NCI-H2107 treated with DMSO at 0.1 percent for 48 hours (cell line): Measurements from ENCODE around the gene ATP5ME.
"Not testable (repeated sequence)": the region's sequence is repeated elsewhere in the genome, so short reads cannot be mapped to it uniquely, and the experiment has no call there.

Experiments used
- DNase-seq: peaks from one replicate; lab custom pipeline; 2025; ENCODE audit not compliant: unreplicated experiment; lab: John Stamatoyannopoulos, UW

The ATP5ME gene

DNA sequence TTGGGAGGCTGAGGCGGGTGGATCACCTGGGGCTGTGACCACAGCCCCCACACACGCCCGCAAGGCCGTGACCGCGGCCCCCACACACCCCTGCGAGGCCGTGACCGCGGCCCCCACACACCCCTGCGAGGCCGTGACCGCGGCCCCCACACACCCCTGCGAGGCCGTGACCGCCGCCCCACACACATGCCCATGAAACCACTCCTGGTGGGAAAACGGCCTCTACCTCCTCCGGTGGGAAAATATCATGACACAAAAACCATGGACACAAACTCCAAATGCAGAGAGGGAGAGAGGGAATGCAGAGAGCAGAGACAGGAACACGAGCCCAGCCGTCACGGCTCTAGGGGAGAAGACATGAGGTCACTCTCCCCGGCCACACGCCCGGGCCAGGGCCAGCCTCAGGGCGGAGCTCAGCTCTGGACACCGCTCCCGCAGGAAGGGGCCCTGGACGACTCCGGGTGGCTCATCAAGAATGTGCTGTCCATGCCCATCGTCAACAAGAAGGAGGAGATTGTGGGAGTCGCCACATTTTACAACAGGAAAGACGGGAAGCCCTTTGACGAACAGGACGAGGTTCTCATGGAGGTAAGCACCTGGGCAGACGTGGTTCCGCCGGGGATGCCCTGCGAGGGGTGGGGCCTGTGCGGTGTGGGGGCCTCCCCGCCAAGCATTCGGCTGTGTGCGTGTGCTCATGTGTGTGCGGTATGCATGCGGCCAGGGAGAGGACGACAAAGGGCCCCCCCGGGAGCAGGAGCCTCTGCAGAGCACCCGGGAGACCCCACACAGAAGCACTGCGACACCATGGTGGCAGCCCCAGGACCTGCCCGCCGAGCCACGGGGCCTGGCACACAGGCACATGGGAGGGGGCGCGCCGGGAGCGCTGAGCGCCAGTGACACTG lies 17.4 kb downstream of the ATP5ME start:
- no peak for DNase-seq

DNA sequence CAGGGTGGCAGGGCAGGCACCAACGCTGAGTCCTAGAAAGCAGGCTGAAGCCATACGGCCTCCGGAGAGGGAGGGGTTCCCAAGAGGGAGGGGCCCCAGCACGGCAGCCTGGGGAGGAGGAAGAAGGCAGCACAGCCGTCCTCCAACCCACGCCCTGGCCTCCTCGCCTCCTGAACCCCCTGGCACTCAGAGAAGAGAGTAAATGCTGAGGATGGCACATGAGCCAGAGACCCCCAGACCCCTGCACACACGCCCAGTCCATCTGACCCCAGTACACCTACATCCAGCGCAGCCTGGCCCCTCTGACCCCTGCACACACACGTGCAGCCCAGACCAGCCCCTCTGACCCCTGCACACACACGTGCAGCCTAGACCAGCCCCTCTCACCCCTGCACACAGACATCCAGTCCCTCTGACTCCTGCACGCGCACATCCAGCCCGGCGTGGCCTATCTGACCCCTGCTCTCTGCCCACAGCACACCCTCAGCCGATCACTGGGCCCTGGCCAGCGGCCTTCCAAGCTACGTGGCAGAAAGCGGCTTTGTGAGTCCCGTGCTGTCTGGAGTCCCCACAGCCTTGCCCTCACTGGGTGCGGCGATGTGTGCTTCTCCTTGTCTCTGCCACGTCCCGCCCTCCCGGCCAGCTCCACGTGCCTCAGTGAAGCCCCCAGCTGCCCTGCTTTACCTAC lies 18.5 kb downstream of the ATP5ME start:
- no peak for DNase-seq

DNA sequence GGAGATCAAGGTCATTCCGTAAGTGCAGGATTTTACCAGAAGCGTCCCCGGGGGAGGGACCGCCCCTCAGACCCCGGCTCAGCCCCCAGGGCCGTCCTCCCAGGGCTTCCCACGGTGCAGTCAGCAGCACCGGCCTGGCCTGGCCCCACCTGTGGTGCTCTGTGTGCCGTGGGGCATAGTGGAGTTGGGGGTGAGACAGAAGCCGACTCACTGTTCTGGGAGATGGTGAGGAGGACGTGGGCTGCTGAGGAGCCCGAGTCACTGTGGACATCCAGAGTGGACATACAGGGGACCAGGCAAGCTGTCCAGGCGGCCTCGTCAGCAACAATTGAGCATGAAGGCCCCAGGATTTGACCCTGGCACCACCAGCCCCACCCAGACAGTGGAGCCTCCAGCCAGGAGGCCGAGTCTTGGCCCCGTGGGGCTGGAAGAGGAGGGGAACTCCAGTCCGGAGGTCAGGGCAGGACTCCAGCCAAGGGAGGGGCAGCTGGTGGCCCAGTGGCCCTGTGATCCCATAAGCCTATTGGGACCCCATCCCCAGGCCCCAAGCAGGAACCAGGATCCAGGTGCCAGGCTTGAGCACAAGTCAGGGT lies 19.1 kb downstream of the ATP5ME start:
- no peak for DNase-seq

DNA sequence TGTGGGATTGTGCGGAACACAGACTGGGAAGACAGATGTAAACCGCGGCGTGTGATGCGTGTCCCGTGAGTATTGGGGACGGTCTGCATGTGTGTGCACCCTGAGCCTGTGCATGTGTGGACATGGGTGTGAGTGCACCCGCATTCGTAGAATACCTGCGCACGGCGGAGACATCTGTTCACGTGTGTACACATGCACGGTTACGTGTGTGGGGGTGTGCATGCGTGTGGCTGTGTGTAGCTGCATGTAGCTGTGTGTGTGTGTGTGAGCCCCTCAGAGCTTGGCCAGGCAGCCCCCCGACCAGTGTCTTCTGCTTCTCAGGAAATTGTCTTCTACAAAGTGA lies 19.6 kb downstream of the ATP5ME start:
- no peak for DNase-seq

DNA sequence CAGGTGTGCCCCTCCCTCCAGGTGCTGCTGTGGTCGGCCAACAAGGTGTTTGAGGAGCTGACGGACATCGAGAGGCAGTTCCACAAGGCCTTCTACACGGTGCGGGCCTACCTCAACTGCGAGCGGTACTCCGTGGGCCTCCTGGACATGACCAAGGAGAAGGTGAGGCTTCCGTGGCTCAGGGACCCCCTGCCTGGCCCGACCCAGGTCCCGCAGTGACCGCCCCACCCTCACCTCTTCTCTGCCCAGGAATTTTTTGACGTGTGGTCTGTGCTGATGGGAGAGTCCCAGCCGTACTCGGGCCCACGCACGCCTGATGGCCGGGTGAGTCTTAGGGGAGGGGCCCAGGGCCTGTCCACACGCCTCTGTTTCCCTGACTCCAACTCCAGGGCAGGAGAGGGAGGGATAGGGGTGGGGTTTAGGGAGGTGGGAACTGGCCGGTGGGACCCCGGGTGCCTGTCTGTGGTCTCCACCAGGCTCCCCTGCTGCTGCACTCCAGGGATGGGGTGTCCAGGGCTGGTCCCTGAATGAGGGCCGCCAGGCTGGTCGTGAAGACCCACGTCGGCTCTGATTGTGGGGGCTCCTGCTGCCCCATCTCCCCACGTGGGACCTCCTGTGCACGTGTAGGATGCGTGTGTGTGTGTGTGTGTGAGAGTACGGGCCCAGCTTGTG lies 20.1 kb downstream of the ATP5ME start:
- no peak for DNase-seq

DNA sequence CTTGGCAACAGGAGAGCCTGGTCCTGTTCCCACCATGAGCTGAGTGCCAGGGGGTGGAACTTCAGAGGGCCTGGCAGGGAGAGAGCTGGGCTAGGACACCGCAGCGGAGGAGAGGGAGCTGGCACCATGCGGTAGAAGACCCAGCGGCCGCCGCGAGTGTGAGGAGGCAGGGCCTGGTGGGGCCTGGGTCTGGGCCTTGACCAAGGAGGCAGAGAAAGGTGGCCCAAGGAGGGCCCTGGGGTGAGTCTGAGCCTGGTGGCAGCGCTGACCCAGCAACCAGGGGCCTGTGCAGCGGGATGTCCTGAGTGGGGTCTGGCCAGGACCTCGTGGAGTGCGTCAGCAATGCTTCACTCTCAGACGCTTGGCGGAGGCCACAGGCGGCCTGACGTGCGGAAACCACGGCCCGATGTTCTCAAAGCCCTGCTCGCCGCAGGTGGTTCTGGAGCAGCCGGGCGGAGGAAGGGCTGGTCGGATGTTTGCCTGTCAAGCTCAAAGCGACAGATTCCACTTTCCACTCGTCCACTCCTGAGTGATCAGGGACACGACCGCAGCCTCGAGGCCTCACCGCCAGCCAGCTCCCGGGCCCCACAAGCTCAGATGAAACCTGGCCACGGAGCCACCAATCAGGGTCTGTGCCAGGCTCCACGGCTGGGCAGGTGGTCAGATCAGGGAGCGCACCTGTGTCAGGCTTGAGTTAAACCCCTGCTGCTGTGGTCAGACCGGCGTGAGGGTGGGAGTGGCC lies 20.8 kb downstream of the ATP5ME start:
- no peak for DNase-seq

DNA sequence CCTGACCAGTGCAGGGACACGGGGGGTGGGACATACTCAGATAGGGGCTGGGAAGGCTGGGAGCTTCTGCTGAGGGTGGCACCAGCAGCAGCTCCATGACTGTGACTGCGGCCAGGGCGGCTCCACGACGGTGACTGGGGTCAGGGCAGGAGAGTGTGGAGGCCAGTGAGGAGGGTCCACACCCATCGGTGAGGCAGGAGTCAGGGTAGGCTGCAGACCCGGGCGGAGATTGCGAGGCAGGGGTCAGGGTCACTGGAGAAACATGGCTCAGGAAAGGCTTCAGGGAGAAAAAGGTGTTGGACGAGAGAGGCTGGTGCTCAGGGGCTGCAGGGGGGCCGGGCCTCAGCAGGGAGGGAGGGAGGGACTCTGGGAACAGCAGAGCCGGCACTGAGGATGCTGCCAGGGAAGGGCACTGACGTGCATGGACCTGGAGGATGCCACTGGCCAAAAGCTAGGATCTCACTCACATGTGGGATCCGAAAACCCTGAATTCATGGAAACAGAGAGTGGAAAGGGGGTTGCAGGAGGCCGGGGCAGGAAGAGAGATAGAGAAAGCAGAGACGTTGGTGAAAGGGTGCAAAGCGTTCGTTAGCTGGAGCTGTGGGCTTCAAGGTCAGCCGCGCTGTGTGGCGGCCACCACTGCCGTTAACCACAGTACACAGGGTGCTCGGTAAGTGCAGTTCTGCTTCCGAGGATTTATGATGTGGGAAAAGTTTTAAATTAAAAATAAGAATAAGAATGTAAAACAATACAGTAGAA lies 22.0 kb downstream of the ATP5ME start:
- DNase-seq = no peak

DNA sequence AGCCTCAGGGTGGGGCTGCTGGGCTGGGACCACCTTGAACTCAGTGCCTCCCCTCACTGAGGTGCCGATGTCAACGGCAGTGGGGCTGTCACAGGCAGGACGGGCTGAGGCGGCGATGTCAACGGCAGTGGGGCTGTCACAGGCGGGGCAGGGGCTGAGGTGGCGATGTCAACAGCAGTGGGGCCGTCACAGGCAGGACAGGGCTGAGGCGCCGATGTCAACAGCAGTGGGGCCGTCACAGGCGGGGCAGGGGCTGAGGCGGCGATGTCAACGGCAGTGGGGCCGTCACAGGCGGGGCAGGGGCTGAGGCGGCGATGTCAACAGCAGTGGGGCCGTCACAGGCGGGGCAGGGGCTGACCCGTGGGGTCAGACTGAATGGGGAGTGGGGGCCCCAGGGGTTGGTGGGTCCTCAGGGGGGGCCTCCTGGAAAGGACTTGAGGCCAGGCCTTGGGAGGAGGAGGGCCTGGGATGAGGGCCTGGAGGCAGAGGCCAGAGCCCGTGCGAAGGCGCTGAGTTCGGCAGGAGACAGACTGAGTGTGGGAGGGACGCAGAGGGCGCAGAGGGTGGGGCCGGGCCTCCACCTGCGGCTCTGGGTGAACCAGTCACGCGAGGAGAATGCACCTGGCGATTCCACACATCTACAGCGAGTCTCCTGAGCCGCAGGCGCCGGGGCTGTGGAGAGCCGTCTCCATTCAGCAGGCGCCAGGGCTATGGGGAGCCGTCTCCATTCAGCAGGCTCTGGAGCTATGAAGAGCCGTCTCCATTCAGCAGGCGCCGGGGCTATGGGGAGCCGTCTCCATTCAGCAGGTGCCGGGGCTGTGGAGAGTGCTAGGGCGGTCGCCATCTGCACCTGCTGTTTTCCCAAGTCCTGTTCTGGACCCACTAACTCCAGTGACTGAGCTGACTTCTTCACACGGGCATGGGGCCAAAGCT lies 22.9 kb downstream of the ATP5ME start:
- peak; percentile 5 for DNase-seq

DNA sequence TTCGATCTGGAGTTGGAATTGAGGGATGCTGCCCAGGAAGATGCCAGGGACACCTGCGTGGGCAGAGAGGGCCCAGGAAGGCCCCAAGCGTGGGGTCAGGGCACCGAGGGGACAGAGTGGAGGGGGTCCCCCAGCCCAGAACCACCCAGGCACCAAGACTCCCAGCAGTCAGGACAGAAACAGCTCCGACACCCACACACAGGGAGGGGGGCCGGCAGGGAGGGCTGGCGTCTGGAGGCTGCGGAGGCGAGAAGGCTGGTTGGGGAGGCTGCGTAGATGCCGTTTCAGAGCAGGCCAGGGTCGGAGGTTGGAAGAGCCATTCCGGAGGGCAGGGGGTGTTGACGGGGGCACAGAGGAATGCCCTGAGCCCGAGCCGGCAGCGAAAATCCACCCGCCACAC lies 23.6 kb downstream of the ATP5ME start:
- DNase-seq = no peak

DNA sequence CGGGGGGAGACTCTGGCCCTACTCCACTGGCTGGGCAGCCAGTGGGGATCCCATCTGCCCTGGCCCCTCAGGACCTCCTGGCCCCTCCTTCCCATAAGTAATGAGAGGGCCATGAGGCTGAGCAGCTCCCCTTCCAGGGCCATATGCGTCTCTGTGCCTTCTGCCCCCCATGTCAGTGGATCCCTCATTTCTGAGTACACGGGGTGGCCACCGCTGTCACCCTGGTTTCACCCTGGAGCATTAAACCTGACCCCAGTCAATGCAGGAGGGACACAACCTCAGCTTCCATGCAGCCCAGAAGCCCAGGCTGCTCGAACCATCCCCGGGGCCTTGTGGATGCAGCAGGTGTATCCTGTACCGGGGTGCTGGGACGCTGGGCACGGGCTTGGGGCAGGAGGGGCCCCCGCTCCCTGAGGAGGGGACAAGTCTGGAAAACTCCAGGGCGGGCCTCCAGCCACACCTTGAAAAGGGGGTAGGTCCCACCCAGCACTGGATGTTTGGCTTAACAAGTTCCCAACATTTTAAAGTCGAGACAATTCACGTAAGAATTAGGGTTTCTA lies 24.2 kb downstream of the ATP5ME start:
- no peak for DNase-seq

DNA sequence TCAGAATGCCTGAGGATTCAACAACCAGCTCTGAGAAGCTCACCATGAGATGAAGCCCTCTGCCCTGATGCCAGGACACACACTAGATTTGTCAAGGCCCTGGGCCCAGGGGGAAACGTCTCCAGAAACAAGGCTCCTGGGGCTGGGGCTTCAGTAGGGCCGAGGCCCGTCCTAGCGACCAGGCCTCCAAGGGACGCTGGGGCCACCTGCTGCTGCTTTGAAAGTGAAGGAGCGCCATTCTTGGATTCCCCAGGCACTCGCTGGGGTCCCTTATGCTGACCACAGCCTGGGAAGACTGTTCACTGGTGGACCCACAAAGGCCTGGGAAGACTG lies 24.8 kb downstream of the ATP5ME start:
- no peak for DNase-seq

DNA sequence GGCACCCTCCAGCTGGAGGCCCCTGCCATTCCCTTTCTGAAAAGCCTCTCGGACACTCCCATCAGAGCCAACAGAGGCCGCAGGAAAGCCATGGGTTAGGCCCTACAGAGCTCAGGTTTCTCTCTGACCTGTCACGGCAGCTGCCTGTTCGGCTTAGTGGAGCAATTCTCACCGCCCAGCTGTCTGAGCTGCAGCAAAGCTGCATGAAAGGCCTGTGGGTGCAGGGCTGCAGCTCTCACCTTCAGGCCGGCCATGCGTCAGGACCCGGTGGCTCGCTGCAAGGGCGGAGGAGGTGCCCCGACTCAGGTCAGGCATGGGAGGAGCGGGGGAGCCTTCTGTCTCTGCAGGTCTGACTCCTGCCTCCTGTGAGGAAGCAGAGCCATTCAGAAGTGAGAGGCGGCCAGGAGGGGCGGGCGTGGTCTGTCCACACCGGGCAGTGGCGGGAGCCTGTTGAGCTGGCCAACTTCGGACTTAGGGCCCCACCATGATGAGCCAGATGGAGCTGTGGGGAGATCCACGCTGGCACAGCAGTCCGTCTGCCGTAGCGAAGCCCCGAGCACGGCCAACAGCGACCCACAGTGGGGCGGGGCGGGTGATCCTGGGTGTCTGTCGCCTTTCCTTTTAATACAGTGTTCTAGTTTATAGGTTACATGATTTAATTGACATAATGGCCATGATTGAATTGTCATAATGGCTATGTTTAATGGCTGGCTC lies 25.3 kb downstream of the ATP5ME start:
- no peak for DNase-seq

DNA sequence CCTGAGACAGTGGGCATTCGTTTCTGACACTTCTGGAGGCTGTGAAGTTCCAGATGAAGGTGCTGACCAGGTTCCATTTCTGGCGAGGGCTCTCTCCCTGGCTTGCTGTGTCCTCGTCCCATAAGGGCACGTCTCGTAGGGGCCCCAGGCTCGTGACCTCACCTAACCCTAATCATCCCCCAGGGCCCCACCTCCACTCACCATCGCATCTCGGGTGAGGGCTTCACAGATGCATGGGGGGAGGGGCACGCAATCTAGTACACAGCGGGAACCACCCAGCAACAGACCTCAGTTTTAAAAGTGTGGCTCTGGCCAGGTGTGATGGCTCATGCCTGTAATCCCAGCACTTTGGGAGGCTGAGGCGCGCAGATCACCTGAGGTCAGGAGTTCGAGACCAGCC lies 26.6 kb downstream of the ATP5ME start:
- DNase-seq = no peak

DNA sequence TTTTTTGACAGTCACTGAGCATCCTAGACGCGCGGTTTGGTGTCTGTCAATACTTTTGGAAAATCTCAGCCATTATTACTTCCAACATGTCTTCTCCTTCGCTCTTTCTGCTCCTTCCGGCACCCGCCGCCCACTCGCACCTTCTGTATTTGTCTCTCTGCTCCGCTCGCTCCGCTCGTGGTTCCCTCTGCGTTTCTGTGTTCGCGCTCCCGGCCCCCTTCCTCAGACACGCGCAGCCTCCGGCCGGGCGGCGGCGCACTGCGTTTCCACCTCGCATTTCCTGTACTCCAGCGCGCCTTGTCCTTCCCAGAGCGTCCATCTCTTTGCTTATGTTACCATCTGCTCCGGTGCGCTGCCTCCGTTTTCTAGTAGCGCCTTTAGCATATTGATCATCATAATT lies 27.6 kb downstream of the ATP5ME start:
- DNase-seq = no peak

DNA sequence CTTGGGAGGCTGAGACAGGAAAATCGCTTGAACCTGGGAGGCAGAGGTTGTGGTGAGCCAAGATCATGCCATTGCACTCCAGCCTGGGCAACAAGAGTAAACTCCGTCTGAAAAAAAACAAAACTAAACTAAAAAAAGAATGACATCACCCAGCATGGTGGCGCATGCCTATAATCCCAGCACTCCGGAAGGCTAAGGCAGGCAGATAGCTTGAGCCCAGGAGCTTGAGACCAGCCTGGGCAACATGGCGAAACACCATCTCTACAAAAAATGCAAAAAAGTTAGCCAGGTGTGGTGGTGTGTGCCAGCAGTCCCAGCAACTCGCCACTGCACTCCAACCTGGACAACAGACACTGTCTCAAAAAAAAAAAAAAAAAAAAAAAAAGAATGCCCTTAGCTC lies 31.7 kb downstream of the ATP5ME start:
- DNase-seq = not testable (repeated sequence)

DNA sequence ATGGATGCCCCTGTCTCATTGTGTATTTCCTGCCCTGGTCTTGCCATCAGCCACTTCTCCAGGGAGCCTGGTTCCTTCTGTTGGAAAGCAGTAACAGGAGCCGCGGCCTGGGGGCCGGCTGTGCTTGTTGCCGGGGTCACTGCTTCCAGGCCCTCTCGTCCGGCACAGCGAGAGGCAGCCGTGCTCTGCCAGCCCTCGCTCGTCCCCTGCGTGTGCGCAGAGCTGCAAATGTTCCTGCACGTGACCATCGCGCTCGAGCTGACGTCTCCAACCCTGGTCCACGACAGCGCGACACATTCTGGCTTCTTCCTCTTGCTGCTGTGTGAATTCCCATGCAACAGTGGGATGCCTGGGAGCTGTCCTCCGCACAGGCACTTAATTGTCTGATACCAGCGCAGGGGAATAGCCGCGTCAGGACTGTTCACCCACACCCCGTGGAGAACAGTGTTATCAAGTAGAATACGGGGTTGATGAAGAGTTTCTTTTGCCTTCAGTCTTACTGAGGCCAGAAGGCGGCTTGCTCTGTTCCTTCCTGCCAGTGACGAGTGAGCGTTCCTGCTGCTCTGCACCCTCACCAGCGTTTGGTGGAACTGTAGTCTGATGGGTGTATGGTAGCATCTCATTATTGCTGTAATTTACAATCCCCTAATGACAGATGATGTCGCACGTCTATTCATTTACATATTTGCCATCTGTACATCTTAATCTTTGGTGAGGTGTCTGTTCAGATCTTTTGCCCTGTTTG lies 36.4 kb downstream of the ATP5ME start:
- DNase-seq = no peak

DNA sequence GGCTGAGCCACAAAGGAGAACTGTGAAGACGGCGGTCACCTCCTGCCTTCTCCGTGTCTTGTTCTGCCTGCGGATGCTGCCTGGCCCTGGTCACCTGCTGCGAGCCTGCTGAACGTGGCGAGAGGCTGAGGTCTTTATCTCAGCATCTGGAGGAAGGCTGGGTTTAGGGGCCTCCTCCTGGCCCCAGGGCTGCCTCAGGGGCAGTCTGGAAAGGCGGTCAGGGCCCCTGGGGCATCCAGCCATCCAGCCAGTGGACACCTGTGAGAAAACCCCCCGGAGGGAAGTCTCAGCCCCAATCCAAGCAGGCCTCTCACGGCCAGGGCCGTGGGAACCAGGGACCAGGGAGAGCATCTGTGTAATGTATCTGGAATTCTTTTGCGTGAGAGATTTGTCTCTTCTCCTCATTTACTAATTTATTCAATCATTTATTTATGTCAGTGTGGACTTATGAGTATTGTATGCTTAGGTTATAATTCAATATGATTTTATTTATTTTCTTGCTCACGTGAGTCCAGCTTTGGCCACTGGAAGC lies 37.4 kb downstream of the ATP5ME start:
- DNase-seq = no peak
